SK-N-SH treated with all-trans-retinoic acid at 6 μM for 48 hours (cell line): ENCODE results near the gene ZNF184.

Experiments used
- ATAC-seq: fragments of 200-7000 bp; cut with Tn5 transposase; 3 replicates; pipeline ENCODE4 v1.9.1; 2020; ENCODE audit warnings: mild to moderate bottlenecking, moderate library complexity
- ARNTL ChIP-seq: fragments of 450-650 bp; formaldehyde crosslinking; IDR thresholded peaks from 2 replicates; pipeline ENCODE4 v1.5.0; 2020; ENCODE audit warnings: low read depth, mild to moderate bottlenecking, moderate library complexity, borderline replicate concordance
- BACH2 ChIP-seq: fragments of 250-450 bp; sonication (Bioruptor Pico); IDR thresholded peaks from 2 replicates; pipeline ENCODE4 v1.9.0; 2021; ENCODE audit warnings: mild to moderate bottlenecking, borderline replicate concordance
- CSDC2 ChIP-seq: fragments of 250-450 bp; sonication (Bioruptor Pico); IDR thresholded peaks from 2 replicates; pipeline ENCODE4 v1.5.0; 2020; ENCODE audit warnings: mild to moderate bottlenecking, moderate library complexity
- GLIS3 ChIP-seq: fragments of 250-450 bp; sonication (Bioruptor Pico); IDR thresholded peaks from 2 replicates; pipeline ENCODE4 v1.5.0; 2020; ENCODE audit warnings: mild to moderate bottlenecking, moderate library complexity
- ISL1 ChIP-seq: fragments of 250-450 bp; sonication (Bioruptor Pico); IDR thresholded peaks from 2 replicates; pipeline ENCODE4 v2.1.2; 2022; ENCODE audit warnings: mild to moderate bottlenecking, moderate library complexity
- OSR1 ChIP-seq: fragments of 250-450 bp; sonication (Bioruptor Pico); IDR thresholded peaks from 2 replicates; pipeline ENCODE4 v1.8.0; 2022; ENCODE audit warnings: moderate library complexity, mild to moderate bottlenecking, inconsistent platforms
- PPARA ChIP-seq: fragments of 250-450 bp; sonication (Bioruptor Pico); IDR thresholded peaks from 2 replicates; pipeline ENCODE4 v1.5.0; 2020; ENCODE audit warnings: mild to moderate bottlenecking, borderline replicate concordance
- RARB ChIP-seq: fragments of 250-450 bp; sonication (Bioruptor Pico); IDR thresholded peaks from 2 replicates; pipeline ENCODE4 v1.8.0; 2021; ENCODE audit warnings: mild to moderate bottlenecking, moderate library complexity
- SNAI2 ChIP-seq: fragments of 250-450 bp; sonication (Bioruptor Pico); IDR thresholded peaks from 2 replicates; pipeline ENCODE4 v1.5.0; 2020; ENCODE audit warnings: mild to moderate bottlenecking, moderate library complexity
- TCF4 ChIP-seq: fragments of 250-450 bp; sonication (Bioruptor Pico); IDR thresholded peaks from 2 replicates; pipeline ENCODE4 v1.8.0; 2021; ENCODE audit warnings: mild to moderate bottlenecking, moderate library complexity, borderline replicate concordance
- TOX ChIP-seq: fragments of 250-450 bp; sonication (Bioruptor Pico); IDR thresholded peaks from 2 replicates; pipeline ENCODE4 v1.8.0; 2021; ENCODE audit warnings: mild to moderate bottlenecking, moderate library complexity, borderline replicate concordance
- ZC3H10 ChIP-seq: fragments of 250-450 bp; sonication (Bioruptor Pico); IDR thresholded peaks from 2 replicates; pipeline ENCODE4 v1.5.1; 2021; ENCODE audit warnings: mild to moderate bottlenecking, moderate library complexity
- ZFP3 ChIP-seq: fragments of 250-450 bp; sonication (Bioruptor Pico); IDR thresholded peaks from 2 replicates; pipeline ENCODE4 v1.5.0; 2020; ENCODE audit warnings: mild to moderate bottlenecking, moderate library complexity
- ZFP30 ChIP-seq: fragments of 450-650 bp; formaldehyde crosslinking; IDR thresholded peaks from 2 replicates; pipeline ENCODE4 v1.5.0; 2022; ENCODE audit warnings: mild to moderate bottlenecking, moderate library complexity
- ZNF565 ChIP-seq: fragments of 450-650 bp; formaldehyde crosslinking; conservative IDR thresholded peaks from 2 replicates; pipeline ENCODE4 v1.5.0; 2020; ENCODE audit warnings: low read depth, mild to moderate bottlenecking, moderate library complexity
- ZNF70 ChIP-seq: fragments of 450-650 bp; formaldehyde crosslinking; IDR thresholded peaks from 2 replicates; pipeline ENCODE4 v1.5.0; 2020; ENCODE audit warnings: mild to moderate bottlenecking, moderate library complexity
- ZNF8 ChIP-seq: fragments of 450-650 bp; formaldehyde crosslinking; IDR thresholded peaks from 2 replicates; pipeline ENCODE4 v1.5.0; 2020; ENCODE audit warnings: mild to moderate bottlenecking, moderate library complexity
- TF ChIP-seq, protein P1 (sequence below): fragments of 250-450 bp; sonication (Bioruptor Pico); IDR thresholded peaks from 2 replicates; pipeline ENCODE4 v1.5.0; 2020; ENCODE audit warnings: mild to moderate bottlenecking, moderate library complexity
- TF ChIP-seq, protein P2 (sequence below): fragments of 250-450 bp; sonication (Bioruptor Pico); IDR thresholded peaks from 2 replicates; pipeline ENCODE4 v1.8.0; 2021; ENCODE audit warnings: low read depth, mild to moderate bottlenecking, moderate library complexity, borderline replicate concordance
- TF ChIP-seq, protein P3 (sequence below): fragments of 250-450 bp; sonication (Bioruptor Pico); IDR thresholded peaks from 2 replicates; pipeline ENCODE4 v1.8.0; 2020; ENCODE audit warnings: mild to moderate bottlenecking, moderate library complexity, borderline replicate concordance

Gene ZNF184

DNA sequence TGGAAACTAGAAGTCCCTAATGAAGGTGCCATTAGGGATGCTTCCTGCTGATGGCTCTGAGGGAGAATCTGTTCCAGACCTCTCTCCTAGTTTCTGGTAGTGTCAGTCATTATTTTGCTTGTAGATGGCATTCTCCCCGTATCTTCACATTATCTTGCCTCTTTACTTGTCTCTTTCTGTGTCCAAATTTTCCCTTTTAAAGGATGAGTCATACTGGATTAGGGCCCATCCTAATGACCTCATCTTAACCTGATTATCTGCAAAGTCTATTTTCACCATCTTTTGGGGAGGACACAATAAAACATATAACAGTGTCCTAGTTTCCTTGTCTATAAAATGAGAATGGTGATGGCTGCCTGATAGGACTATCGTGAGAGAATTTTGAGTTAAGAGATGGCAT, 57.0 kb downstream of the ZNF184 start (continued):
- TF ChIP-seq PPARA (CRISPR knock-in tag) = no peak
- TF ChIP-seq TOX (CRISPR knock-in tag) = no peak

DNA sequence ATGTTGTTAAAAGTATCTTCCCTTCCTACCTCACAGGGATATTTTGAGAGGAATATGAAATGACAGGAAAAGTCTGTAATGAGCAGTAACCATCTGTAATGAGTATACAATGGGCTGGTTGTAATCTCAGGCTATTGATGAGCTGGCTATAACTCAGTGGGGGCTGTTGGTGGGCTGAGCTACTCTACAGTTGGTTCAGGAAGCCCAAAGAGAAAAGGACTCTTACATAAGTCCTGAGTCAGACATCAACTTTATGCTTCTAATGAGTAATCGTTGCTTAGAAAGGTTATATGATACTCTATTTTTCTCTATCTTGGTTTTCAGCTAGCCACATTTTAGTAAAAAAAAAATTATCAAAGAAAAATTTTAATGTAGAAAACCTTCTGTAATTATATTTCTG, 57.9 kb downstream of the ZNF184 start:
- ATAC-seq = no peak
- TF ChIP-seq ARNTL (CRISPR knock-in tag) = no peak
- no peak for TF ChIP-seq RARB (CRISPR knock-in tag)
- TF ChIP-seq ZC3H10 (CRISPR knock-in tag) = no peak
- TF ChIP-seq, protein P1, sequence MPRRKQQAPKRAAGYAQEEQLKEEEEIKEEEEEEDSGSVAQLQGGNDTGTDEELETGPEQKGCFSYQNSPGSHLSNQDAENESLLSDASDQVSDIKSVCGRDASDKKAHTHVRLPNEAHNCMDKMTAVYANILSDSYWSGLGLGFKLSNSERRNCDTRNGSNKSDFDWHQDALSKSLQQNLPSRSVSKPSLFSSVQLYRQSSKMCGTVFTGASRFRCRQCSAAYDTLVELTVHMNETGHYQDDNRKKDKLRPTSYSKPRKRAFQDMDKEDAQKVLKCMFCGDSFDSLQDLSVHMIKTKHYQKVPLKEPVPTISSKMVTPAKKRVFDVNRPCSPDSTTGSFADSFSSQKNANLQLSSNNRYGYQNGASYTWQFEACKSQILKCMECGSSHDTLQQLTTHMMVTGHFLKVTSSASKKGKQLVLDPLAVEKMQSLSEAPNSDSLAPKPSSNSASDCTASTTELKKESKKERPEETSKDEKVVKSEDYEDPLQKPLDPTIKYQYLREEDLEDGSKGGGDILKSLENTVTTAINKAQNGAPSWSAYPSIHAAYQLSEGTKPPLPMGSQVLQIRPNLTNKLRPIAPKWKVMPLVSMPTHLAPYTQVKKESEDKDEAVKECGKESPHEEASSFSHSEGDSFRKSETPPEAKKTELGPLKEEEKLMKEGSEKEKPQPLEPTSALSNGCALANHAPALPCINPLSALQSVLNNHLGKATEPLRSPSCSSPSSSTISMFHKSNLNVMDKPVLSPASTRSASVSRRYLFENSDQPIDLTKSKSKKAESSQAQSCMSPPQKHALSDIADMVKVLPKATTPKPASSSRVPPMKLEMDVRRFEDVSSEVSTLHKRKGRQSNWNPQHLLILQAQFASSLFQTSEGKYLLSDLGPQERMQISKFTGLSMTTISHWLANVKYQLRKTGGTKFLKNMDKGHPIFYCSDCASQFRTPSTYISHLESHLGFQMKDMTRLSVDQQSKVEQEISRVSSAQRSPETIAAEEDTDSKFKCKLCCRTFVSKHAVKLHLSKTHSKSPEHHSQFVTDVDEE (CRISPR knock-in tag) = no peak
- no peak for TF ChIP-seq ZFP3
- no peak for TF ChIP-seq TCF4 (CRISPR knock-in tag)
- TF ChIP-seq OSR1 = no peak
- no peak for TF ChIP-seq CSDC2 (CRISPR knock-in tag)
- TF ChIP-seq, protein P2, sequence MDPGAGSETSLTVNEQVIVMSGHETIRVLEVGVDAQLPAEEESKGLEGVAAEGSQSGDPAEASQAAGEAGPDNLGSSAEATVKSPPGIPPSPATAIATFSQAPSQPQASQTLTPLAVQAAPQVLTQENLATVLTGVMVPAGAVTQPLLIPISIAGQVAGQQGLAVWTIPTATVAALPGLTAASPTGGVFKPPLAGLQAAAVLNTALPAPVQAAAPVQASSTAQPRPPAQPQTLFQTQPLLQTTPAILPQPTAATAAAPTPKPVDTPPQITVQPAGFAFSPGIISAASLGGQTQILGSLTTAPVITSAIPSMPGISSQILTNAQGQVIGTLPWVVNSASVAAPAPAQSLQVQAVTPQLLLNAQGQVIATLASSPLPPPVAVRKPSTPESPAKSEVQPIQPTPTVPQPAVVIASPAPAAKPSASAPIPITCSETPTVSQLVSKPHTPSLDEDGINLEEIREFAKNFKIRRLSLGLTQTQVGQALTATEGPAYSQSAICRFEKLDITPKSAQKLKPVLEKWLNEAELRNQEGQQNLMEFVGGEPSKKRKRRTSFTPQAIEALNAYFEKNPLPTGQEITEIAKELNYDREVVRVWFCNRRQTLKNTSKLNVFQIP (CRISPR knock-in tag) = no peak
- TF ChIP-seq ZNF8 (CRISPR knock-in tag) = no peak
- TF ChIP-seq, protein P3, sequence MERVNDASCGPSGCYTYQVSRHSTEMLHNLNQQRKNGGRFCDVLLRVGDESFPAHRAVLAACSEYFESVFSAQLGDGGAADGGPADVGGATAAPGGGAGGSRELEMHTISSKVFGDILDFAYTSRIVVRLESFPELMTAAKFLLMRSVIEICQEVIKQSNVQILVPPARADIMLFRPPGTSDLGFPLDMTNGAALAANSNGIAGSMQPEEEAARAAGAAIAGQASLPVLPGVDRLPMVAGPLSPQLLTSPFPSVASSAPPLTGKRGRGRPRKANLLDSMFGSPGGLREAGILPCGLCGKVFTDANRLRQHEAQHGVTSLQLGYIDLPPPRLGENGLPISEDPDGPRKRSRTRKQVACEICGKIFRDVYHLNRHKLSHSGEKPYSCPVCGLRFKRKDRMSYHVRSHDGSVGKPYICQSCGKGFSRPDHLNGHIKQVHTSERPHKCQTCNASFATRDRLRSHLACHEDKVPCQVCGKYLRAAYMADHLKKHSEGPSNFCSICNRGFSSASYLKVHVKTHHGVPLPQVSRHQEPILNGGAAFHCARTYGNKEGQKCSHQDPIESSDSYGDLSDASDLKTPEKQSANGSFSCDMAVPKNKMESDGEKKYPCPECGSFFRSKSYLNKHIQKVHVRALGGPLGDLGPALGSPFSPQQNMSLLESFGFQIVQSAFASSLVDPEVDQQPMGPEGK (CRISPR knock-in tag) = no peak
- TF ChIP-seq GLIS3 (CRISPR knock-in tag) = no peak
- TF ChIP-seq ZNF70 = no peak
- TF ChIP-seq ZFP30 (CRISPR knock-in tag) = no peak

DNA sequence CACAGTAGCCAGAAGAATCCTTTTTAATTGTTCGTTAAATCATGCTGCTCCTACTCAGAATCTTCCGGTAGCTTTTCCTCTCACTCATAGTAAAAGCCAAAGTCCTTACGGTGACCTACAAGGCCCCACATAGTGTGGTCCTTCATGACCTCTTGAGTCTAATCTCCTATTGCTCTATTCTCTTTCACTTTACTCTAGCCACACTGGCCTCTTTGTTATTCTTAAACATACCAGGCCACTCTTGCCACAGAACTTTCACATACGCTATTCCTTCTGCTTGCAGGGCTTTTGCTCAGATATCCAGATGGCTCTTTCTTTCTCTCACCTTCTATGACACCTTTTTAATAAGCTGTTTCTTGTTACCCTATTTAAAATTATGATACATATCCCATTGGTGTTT, 58.6 kb downstream of the ZNF184 start:
- ATAC-seq = no peak

More for the DNA sequence above, 58.6 kb downstream of the ZNF184 start:
- TF ChIP-seq ARNTL (CRISPR knock-in tag) (no peak), ZFP30 (CRISPR knock-in tag) (no peak), ZNF8 (CRISPR knock-in tag) (no peak), CSDC2 (CRISPR knock-in tag) (no peak), TOX (CRISPR knock-in tag) (no peak), BACH2 (CRISPR knock-in tag) (no peak), ZNF565 (CRISPR knock-in tag) (no peak), OSR1 (no peak), RARB (CRISPR knock-in tag) (no peak), SNAI2 (no peak), GLIS3 (CRISPR knock-in tag) (no peak), ZFP3 (no peak), ISL1 (CRISPR knock-in tag) (no peak)
- TF ChIP-seq, protein P2 (CRISPR knock-in tag) = no peak
- TF ChIP-seq, protein P1 (CRISPR knock-in tag) = no peak
- TF ChIP-seq, all 23 proteins: peak for 0
